Activated CD4-positive, CD25-positive, alpha-beta regulatory T cell treated with anti-CD3 and anti-CD28 coated beads, Interleukin-2, amount 50 U/mL, for 72 hours (primary cell): Measurements from ENCODE around the gene PSMB7.
"Not testable (repeated sequence)": the region's sequence is repeated elsewhere in the genome, so short reads cannot be mapped to it uniquely, and the experiment has no call there.

ENCODE experiments used
- DNase-seq: peaks from one replicate; pipeline ENCODE4 v3.0.0; 2021

Gene PSMB7

GRCh38 chr9:124442826-124443225 lies 27.6 kb upstream of the PSMB7 start:
- no peak for DNase-seq

- DNase-seq = no peak
These were observed 27.1 kb upstream of the PSMB7 start for GRCh38 chr9:124442379-124442778.

- no peak for DNase-seq
These were observed 26.0 kb upstream of the PSMB7 start for GRCh38 chr9:124441291-124441690.

- DNase-seq = no peak
These were observed 25.5 kb upstream of the PSMB7 start for GRCh38 chr9:124440786-124441185.

- no peak for DNase-seq
These were observed 24.5 kb upstream of the PSMB7 start for GRCh38 chr9:124439686-124440243.

GRCh38 chr9:124439086-124439485 lies 23.8 kb upstream of the PSMB7 start:
- no peak for DNase-seq

- no peak for DNase-seq
These were observed 22.8 kb upstream of the PSMB7 start for GRCh38 chr9:124438091-124438490.

GRCh38 chr9:124437086-124437485 lies 21.8 kb upstream of the PSMB7 start:
- DNase-seq = no peak

- no peak for DNase-seq
These were observed 21.1 kb upstream of the PSMB7 start for GRCh38 chr9:124436320-124436719.

GRCh38 chr9:124429530-124429867 lies 14.3 kb upstream of the PSMB7 start:
- DNase-seq = no peak

GRCh38 chr9:124428751-124429529 lies 13.7 kb upstream of the PSMB7 start:
- DNase-seq = no peak

- DNase-seq = no peak
These were observed 12.0 kb upstream of the PSMB7 start for GRCh38 chr9:124427281-124427680.

- no peak for DNase-seq
These were observed 11.1 kb upstream of the PSMB7 start for GRCh38 chr9:124426361-124426760.

- not testable (repeated sequence) for DNase-seq
These were observed 10.5 kb upstream of the PSMB7 start for GRCh38 chr9:124425733-124426132.

- DNase-seq = no peak
These were observed 8.3 kb upstream of the PSMB7 start for GRCh38 chr9:124423591-124423990.

- no peak for DNase-seq
These were observed 7.9 kb upstream of the PSMB7 start for GRCh38 chr9:124423155-124423554.

- DNase-seq = no peak
These were observed 5.8 kb upstream of the PSMB7 start for GRCh38 chr9:124420991-124421543.

GRCh38 chr9:124419832-124420489 lies 4.7 kb upstream of the PSMB7 start:
- DNase-seq = no peak

- no peak for DNase-seq
These were observed 726 bp upstream of the PSMB7 start for GRCh38 chr9:124415852-124416484.

- no peak for DNase-seq
These were observed 630 bp downstream of the PSMB7 start for GRCh38 chr9:124414612-124415011.

GRCh38 chr9:124412228-124412575 lies 3.0 kb downstream of the PSMB7 start:
- no peak for DNase-seq

- no peak for DNase-seq
These were observed 3.6 kb downstream of the PSMB7 start for GRCh38 chr9:124411514-124412227.

- DNase-seq = no peak
These were observed 4.8 kb downstream of the PSMB7 start for GRCh38 chr9:124410321-124410913.
